ENCODE data around the gene TEX29. TPM values are rescaled to one million over a fixed set of nuclear protein-coding genes. Genes with fewer than 3 reads are reported as not detected.

The TEX29 gene
- total and polyA plus RNA-seq, 10 of the 15 experiments (the other 5 are each of a cell fraction or from before 2014, with no cell fraction given) = 0.14 to 0.30 (median 0.22) TPM; not detected in 7

DNA sequence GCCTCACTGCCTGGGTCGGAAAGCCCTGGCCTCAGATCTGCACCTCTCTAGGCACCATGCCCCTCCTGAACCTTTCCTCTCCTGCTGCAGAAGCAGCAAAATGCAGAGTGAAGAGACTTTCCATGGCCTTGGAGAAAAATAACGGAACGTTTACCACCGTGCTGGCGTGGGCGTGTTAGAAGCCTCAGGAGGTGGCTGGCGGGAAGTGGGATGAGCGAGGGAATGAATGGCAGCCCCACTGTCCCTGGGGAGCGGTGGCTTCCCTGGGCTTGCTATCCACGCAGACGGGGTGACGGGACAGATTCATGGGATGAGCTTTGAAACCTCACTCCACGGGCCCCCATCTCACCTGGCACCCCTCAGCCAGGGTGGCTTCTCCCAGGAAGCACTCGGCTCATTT, 4.3 kb downstream of the TEX29 start:
- intact Hi-C loops (cut with micrococcal nuclease; ENCODE audit: unreplicated experiment) = no loop called here
- no TSS peak for BruUV-seq (replicated peaks)

More for the DNA sequence above, 4.3 kb downstream of the TEX29 start:
- POLR2A ChIA-PET = no interaction called here
- TF ChIP-seq, protein P1, sequence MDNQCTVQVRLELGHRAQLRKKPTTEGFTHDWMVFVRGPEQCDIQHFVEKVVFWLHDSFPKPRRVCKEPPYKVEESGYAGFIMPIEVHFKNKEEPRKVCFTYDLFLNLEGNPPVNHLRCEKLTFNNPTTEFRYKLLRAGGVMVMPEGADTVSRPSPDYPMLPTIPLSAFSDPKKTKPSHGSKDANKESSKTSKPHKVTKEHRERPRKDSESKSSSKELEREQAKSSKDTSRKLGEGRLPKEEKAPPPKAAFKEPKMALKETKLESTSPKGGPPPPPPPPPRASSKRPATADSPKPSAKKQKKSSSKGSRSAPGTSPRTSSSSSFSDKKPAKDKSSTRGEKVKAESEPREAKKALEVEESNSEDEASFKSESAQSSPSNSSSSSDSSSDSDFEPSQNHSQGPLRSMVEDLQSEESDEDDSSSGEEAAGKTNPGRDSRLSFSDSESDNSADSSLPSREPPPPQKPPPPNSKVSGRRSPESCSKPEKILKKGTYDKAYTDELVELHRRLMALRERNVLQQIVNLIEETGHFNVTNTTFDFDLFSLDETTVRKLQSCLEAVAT (IDR thresholded peaks at IDR 0.05) = no peak
- TF ChIP-seq, protein P2, sequence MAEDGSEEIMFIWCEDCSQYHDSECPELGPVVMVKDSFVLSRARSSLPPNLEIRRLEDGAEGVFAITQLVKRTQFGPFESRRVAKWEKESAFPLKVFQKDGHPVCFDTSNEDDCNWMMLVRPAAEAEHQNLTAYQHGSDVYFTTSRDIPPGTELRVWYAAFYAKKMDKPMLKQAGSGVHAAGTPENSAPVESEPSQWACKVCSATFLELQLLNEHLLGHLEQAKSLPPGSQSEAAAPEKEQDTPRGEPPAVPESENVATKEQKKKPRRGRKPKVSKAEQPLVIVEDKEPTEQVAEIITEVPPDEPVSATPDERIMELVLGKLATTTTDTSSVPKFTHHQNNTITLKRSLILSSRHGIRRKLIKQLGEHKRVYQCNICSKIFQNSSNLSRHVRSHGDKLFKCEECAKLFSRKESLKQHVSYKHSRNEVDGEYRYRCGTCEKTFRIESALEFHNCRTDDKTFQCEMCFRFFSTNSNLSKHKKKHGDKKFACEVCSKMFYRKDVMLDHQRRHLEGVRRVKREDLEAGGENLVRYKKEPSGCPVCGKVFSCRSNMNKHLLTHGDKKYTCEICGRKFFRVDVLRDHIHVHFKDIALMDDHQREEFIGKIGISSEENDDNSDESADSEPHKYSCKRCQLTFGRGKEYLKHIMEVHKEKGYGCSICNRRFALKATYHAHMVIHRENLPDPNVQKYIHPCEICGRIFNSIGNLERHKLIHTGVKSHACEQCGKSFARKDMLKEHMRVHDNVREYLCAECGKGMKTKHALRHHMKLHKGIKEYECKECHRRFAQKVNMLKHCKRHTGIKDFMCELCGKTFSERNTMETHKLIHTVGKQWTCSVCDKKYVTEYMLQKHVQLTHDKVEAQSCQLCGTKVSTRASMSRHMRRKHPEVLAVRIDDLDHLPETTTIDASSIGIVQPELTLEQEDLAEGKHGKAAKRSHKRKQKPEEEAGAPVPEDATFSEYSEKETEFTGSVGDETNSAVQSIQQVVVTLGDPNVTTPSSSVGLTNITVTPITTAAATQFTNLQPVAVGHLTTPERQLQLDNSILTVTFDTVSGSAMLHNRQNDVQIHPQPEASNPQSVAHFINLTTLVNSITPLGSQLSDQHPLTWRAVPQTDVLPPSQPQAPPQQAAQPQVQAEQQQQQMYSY (CRISPR knock-in tag; IDR thresholded peaks at IDR 0.05) = no peak
- TF ChIP-seq JUND (IDR thresholded peaks at IDR 0.05; ENCODE audit: low read depth, low read length) (no peak), TARDBP (IDR thresholded peaks at IDR 0.05; ENCODE audit: borderline replicate concordance) (no peak), FOXM1 (IDR thresholded peaks at IDR 0.05; ENCODE audit: low read depth, low read length) (no peak), ZZZ3 (IDR thresholded peaks at IDR 0.05; ENCODE audit: control insufficient read depth, insufficient read length, low read depth) (no peak), CBFB (IDR thresholded peaks at IDR 0.05; ENCODE audit: low read depth) (no peak), FOS (IDR thresholded peaks at IDR 0.05; ENCODE audit: borderline replicate concordance, extremely low read depth, insufficient read length) (no peak), SMC3 (IDR thresholded peaks at IDR 0.05; ENCODE audit: borderline replicate concordance, low read length) (no peak), MXI1 (IDR thresholded peaks at IDR 0.05; ENCODE audit: low read depth, low read length) (no peak)
- TF ChIP-seq, protein P3, sequence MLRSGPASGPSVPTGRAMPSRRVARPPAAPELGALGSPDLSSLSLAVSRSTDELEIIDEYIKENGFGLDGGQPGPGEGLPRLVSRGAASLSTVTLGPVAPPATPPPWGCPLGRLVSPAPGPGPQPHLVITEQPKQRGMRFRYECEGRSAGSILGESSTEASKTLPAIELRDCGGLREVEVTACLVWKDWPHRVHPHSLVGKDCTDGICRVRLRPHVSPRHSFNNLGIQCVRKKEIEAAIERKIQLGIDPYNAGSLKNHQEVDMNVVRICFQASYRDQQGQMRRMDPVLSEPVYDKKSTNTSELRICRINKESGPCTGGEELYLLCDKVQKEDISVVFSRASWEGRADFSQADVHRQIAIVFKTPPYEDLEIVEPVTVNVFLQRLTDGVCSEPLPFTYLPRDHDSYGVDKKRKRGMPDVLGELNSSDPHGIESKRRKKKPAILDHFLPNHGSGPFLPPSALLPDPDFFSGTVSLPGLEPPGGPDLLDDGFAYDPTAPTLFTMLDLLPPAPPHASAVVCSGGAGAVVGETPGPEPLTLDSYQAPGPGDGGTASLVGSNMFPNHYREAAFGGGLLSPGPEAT (IDR thresholded peaks at IDR 0.05; ENCODE audit: low read depth) = no peak
- WGBS (ENCODE audit: insufficient coverage, insufficient replicate concordance, low lambda C conversion rate, missing lambda C conversion rate) = 86% methylated on average over 11 of the region's 14 CpGs
- SMC1A ChIA-PET (ENCODE audit: uncharacterized antibody, unreplicated experiment) = no interaction called here
- no peaks in the 10 kb centered on the region for H3K36me3 ChIP-seq (ENCODE audit: control insufficient read depth in 2 of 2, insufficient read depth in 2 of 2, low read length in 1 of 2)
- no peak overlapping the region for H3K4me3 ChIP-seq
- H3K79me2 ChIP-seq (ENCODE audit: control insufficient read depth, insufficient read depth, low read length) = no peaks in the 10 kb centered on the region
- in situ Hi-C loops (cut with MboI) = no loop called here
- CTCF ChIA-PET = no interaction called here
- FAIRE-seq (no peak), ATAC-seq (no peak), DNase-seq (ENCODE audit: low read depth, low spot score) (no peak)
- RAD21 ChIA-PET (ENCODE audit: unreplicated experiment) = no interaction called here
- no peaks in the 10 kb centered on the region for H3K27me3 ChIP-seq (replicated peaks in 1 of 2; ENCODE audit: control insufficient read depth in 2 of 2, insufficient read depth in 2 of 2, low read length in 1 of 2)
- no peak overlapping the region for H3K4me2 ChIP-seq (ENCODE audit: control insufficient read depth, insufficient read depth)
- H3K27ac ChIP-seq (ENCODE audit: control insufficient read depth, insufficient read depth) = no peak overlapping the region
- no peaks in the 10 kb centered on the region for H3K9me3 ChIP-seq (replicated peaks; ENCODE audit: control insufficient read depth, insufficient read depth, low read length)
- H3K4me1 ChIP-seq (ENCODE audit: control insufficient read depth, insufficient read depth, low read length) = no peaks in the 10 kb centered on the region; the same call in 1 of the 2 replicates
- no peaks in the 10 kb centered on the region for H4K20me1 ChIP-seq (ENCODE audit: control insufficient read depth, insufficient read depth)
- H3K9ac ChIP-seq (ENCODE audit: control insufficient read depth, insufficient read depth, low read length) = no peak overlapping the region
- no peak overlapping the region for H2AFZ ChIP-seq (ENCODE audit: control insufficient read depth, low read depth, low read length)

Data from GM12878 (cell line).